GM18519 (cell line): ENCODE measurements around the gene SORCS2.

ENCODE experiments used
- ATAC-seq: cut with Tn5 transposase; IDR thresholded peaks from one replicate; pipeline ENCODE4 v1.9.1; 2021; ENCODE audit warnings: mild to moderate bottlenecking, moderate library complexity; ENCODE audit not compliant: unreplicated experiment, low FRiP score

The SORCS2 gene

GRCh38 chr4:7647600-7648543, 455.5 kb downstream of the SORCS2 start:
- no peak for ATAC-seq

DNA sequence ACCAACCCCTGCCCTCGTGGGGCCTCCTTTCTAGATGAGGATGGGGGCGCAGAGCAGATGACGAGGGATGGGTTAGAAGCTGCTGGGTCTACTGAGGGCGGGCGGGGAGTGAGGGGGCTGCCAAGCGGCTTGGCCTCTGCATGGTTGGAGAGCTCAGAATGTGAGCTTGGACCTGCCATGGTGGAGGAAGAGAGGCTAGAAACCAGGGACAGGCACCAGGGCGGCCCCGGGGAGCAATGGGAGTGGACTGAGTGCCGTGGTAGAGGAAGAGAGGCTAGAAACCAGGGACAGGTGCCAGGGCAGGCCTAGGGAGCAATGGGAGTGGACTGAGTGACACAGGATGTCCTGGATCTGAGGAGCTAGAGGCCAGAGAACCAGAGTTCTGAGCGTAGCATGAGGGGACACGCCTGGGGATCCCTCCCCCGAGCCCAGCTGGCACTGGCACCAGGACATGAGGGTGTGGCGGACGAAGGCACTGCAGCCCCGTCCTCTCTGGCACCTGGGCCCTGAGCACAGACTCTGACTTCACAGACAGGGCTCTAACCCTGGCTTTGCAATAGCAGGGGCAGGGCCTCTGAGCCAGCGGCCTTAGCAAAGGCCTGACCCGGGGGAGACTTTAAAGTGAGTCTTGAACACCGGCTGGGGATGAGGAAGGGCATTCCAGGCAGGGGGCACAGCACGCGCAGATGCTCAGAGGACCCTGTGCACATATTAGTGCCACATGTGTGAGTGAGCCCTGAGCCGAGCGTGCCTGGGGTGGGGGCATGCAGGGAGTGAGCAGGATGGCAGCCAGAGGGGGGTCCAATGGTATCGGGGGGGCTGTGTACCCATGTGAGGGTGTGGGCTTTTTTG, 456.4 kb downstream of the SORCS2 start:
- ATAC-seq: no peak

GRCh38 chr4:7649411-7649740, 457.0 kb downstream of the SORCS2 start:
- ATAC-seq: no peak

- ATAC-seq: no peak
These were observed 457.6 kb downstream of the SORCS2 start for GRCh38 chr4:7649741-7650531.

GRCh38 chr4:7650606-7651385, 458.5 kb downstream of the SORCS2 start:
- no peak for ATAC-seq

DNA sequence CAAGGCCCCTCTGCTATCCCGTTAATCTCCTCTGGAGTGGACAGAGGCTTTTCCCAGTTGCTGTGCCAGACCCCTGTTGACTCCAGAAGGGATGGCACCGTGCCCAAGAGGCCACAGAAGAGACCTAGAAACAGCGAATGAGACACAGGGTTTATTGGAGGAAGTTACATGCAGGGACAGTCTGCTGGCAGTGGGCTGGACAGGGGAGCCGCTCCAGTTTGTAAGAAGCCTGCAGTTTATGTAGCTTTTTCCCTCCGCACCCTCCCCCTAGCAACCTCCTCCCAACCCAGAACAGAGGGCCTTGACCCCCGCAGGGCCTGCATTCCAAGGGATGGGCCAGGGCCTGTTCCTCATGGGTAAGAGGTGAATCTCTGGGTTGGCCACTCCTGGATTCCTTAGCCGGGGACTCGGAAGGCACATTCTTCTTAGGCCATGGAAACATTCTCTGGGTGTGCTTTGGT, 459.2 kb downstream of the SORCS2 start:
- ATAC-seq: no peak

- no peak for ATAC-seq
These were observed 459.7 kb downstream of the SORCS2 start for GRCh38 chr4:7652006-7652405.

DNA sequence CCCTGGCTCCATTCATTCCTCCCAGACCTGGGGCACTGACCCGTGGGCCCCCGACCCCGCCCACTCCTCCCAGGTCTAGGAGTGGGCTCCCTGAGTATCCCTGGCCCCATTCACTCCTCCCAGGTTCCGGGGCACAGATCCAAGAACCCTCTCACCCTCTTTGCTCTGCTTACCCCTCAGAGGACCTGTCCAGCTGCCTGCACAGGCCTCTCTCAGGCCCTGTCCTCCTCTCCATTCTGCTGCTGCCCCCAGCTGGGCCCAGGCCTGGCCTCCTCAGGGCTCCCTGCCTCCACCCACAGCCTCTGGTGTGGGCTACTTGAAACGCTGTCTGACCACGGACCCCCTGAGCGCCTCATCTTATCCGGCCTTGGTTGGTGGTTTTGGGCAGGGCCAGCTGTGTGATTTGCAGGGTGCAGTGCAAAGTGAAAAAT, 460.1 kb downstream of the SORCS2 start:
- no peak for ATAC-seq

- no peak for ATAC-seq
These were observed 460.6 kb downstream of the SORCS2 start for GRCh38 chr4:7652906-7653305.

DNA sequence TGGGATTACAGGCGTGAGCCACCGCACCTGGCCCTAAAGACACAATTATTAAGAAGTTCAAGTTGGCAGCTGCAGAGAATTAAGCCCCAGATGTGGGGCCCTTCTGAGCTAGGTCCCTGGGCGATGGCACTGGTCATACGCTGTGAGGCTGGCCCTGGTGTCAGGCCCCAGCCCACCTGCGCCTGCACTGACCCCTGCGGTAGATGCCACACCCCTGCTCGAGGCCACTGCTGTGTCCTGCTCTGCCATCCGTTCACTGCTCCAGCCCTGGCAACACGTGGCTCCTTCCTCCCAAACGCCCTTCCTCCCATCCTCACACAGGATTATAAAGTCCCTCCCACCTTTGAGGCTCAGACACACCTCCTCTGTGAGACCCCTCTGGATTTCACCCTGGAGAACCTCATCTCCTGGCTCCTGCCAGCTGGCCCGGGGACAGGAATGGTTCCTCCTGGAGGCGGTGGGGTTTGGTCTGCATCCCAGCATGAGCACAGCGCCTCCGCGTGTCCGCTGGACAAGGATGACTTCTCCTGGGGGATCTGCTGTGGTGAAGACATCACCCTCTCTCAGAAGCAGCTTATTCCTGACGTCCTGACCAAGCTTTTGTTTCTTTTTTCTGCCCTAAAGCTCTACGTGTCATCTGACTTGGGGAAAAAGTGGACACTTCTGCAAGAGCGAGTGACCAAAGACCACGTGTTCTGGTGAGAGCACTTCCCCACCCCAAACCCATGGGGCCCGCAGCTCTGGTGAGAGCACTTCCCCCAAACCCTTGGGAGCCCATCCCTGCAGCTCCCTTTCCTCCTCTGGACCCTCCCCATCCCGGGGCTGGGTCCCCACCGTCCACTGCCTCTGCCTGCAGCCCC, 461.4 kb downstream of the SORCS2 start:
- no peak for ATAC-seq

- no peak for ATAC-seq
These were observed 462.5 kb downstream of the SORCS2 start for GRCh38 chr4:7654550-7655445.

- ATAC-seq: no peak
These were observed 463.3 kb downstream of the SORCS2 start for GRCh38 chr4:7655511-7656243.

- no peak for ATAC-seq
These were observed 464.0 kb downstream of the SORCS2 start for GRCh38 chr4:7656244-7656800.

- ATAC-seq: no peak
These were observed 465.4 kb downstream of the SORCS2 start for GRCh38 chr4:7657545-7658297.

GRCh38 chr4:7658341-7659204, 466.2 kb downstream of the SORCS2 start:
- ATAC-seq: no peak
